GM18870 (cell line): ENCODE data around the gene ITPKB.
"Not testable (repeated sequence)": the region's sequence is repeated elsewhere in the genome, so short reads cannot be mapped to it uniquely, and the experiment has no call there.

Experiments used
- ATAC-seq: cut with Tn5 transposase; IDR thresholded peaks from one replicate; pipeline ENCODE4 v1.9.1; 2021; ENCODE audit warnings: moderate library complexity; ENCODE audit not compliant: unreplicated experiment

The ITPKB gene

GRCh38 chr1:226640321-226641136 is 98.6 kb downstream of the ITPKB start:
- ATAC-seq = no peak

- ATAC-seq = no peak
Measured at GRCh38 chr1:226639631-226640061, 99.4 kb downstream of the ITPKB start.

GRCh38 chr1:226639206-226639605 is 99.9 kb downstream of the ITPKB start:
- not testable (repeated sequence) for ATAC-seq

- no peak for ATAC-seq
Measured at GRCh38 chr1:226638608-226639007, 100.5 kb downstream of the ITPKB start.

GRCh38 chr1:226638001-226638601 is 101.0 kb downstream of the ITPKB start:
- no peak for ATAC-seq

- no peak for ATAC-seq
Measured at GRCh38 chr1:226637147-226637935, 101.7 kb downstream of the ITPKB start.

- no peak for ATAC-seq
Measured at GRCh38 chr1:226636847-226637096, 102.3 kb downstream of the ITPKB start.

- ATAC-seq = no peak
Measured at GRCh38 chr1:226635456-226635941, 103.6 kb downstream of the ITPKB start.

GRCh38 chr1:226634611-226635246 is 104.4 kb downstream of the ITPKB start:
- no peak for ATAC-seq

GRCh38 chr1:226634166-226634588 is 104.9 kb downstream of the ITPKB start:
- peak; percentile 58 for ATAC-seq

GRCh38 chr1:226633541-226634165 is 105.4 kb downstream of the ITPKB start:
- no peak for ATAC-seq

- no peak for ATAC-seq
Measured at GRCh38 chr1:226632922-226633351, 106.1 kb downstream of the ITPKB start.

- no peak for ATAC-seq
Measured at GRCh38 chr1:226632169-226632879, 106.8 kb downstream of the ITPKB start.

- no peak for ATAC-seq
Measured at GRCh38 chr1:226631229-226632000, 107.7 kb downstream of the ITPKB start.

- no peak for ATAC-seq
Measured at GRCh38 chr1:226630592-226630991, 108.5 kb downstream of the ITPKB start.

GRCh38 chr1:226629896-226630550 is 109.1 kb downstream of the ITPKB start:
- no peak for ATAC-seq

- ATAC-seq = no peak
Measured at GRCh38 chr1:226629210-226629895, 109.7 kb downstream of the ITPKB start.

- ATAC-seq = no peak
Measured at GRCh38 chr1:226628612-226629155, 110.4 kb downstream of the ITPKB start.
